ENCODE results near the gene CAMKMT. TPM values are rescaled to one million over a fixed set of nuclear protein-coding genes. Genes with fewer than 3 reads are reported as not detected.
A peak's percentile ranks its signal among the peaks of the same experiment; 100 is the strongest.

Gene CAMKMT
- total and polyA plus RNA-seq, 2 experiments from 2014 or later, result 26.5 to 29.5 TPM

- no peaks in the 10 kb centered on the region for H4K20me1 ChIP-seq (replicated peaks; ENCODE audit: insufficient read depth)
- no peaks in the 10 kb centered on the region for H3K36me3 Mint-ChIP-seq (ENCODE audit: low read depth)
- no peak overlapping the region for H3K27ac Mint-ChIP-seq
- H3K9me3 Mint-ChIP-seq, result no peaks in the 10 kb centered on the region
- H3K4me1 Mint-ChIP-seq, result peaks cover 33% of the 10 kb centered on the region
- peak; percentile 82 for DNase-seq (ENCODE audit: low spot score)
- H3K27me3 ChIP-seq (ENCODE audit: insufficient read depth), result no peaks in the 10 kb centered on the region
- no peak overlapping the region for H3K4me2 ChIP-seq
- no peak for TF ChIP-seq CREB1 (CRISPR knock-in tag; IDR thresholded peaks at IDR 0.05; ENCODE audit: low read depth)
- TF ChIP-seq EZH2 (IDR thresholded peaks at IDR 0.05; ENCODE audit: low read depth, unreplicated experiment), result no peak
- TF ChIP-seq ZNF114 (CRISPR knock-in tag; IDR thresholded peaks at IDR 0.05), result no peak
- no peak for TF ChIP-seq STAT1 (IDR thresholded peaks at IDR 0.05; ENCODE audit: unreplicated experiment)
- TF ChIP-seq, protein P1, sequence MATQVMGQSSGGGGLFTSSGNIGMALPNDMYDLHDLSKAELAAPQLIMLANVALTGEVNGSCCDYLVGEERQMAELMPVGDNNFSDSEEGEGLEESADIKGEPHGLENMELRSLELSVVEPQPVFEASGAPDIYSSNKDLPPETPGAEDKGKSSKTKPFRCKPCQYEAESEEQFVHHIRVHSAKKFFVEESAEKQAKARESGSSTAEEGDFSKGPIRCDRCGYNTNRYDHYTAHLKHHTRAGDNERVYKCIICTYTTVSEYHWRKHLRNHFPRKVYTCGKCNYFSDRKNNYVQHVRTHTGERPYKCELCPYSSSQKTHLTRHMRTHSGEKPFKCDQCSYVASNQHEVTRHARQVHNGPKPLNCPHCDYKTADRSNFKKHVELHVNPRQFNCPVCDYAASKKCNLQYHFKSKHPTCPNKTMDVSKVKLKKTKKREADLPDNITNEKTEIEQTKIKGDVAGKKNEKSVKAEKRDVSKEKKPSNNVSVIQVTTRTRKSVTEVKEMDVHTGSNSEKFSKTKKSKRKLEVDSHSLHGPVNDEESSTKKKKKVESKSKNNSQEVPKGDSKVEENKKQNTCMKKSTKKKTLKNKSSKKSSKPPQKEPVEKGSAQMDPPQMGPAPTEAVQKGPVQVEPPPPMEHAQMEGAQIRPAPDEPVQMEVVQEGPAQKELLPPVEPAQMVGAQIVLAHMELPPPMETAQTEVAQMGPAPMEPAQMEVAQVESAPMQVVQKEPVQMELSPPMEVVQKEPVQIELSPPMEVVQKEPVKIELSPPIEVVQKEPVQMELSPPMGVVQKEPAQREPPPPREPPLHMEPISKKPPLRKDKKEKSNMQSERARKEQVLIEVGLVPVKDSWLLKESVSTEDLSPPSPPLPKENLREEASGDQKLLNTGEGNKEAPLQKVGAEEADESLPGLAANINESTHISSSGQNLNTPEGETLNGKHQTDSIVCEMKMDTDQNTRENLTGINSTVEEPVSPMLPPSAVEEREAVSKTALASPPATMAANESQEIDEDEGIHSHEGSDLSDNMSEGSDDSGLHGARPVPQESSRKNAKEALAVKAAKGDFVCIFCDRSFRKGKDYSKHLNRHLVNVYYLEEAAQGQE (IDR thresholded peaks at IDR 0.05; ENCODE audit: unreplicated experiment), result no peak
- TF ChIP-seq ZNF331 (CRISPR knock-in tag; IDR thresholded peaks at IDR 0.05; ENCODE audit: low read depth), result no peak
- TF ChIP-seq ZNF462 (CRISPR knock-in tag; IDR thresholded peaks at IDR 0.05), result no peak
- TF ChIP-seq EZH2phosphoT487 (IDR thresholded peaks at IDR 0.05; ENCODE audit: unreplicated experiment), result no peak
- TF ChIP-seq, protein P2, sequence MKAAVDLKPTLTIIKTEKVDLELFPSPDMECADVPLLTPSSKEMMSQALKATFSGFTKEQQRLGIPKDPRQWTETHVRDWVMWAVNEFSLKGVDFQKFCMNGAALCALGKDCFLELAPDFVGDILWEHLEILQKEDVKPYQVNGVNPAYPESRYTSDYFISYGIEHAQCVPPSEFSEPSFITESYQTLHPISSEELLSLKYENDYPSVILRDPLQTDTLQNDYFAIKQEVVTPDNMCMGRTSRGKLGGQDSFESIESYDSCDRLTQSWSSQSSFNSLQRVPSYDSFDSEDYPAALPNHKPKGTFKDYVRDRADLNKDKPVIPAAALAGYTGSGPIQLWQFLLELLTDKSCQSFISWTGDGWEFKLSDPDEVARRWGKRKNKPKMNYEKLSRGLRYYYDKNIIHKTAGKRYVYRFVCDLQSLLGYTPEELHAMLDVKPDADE (IDR thresholded peaks at IDR 0.05), result no peak
- TF ChIP-seq CTCF (conservative IDR thresholded peaks at IDR 0.05; ENCODE audit: low read depth in 2 of 2), result no peak
- no peak for TF ChIP-seq NANOG (IDR thresholded peaks at IDR 0.05; ENCODE audit: borderline replicate concordance)
- no peak for TF ChIP-seq POLR2AphosphoS5 (IDR thresholded peaks at IDR 0.05; ENCODE audit: low read depth)
- no peak for TF ChIP-seq JUNB (IDR thresholded peaks at IDR 0.05; ENCODE audit: unreplicated experiment)
- H3F3A ChIP-seq (replicated peaks; ENCODE audit: low read depth), result no peaks in the 10 kb centered on the region
- H3K27ac ChIP-seq (ENCODE audit: low read depth), result no peak overlapping the region; the same call in 1 of the 2 replicates
- H3K36me3 ChIP-seq (ENCODE audit: insufficient read depth), result no peaks in the 10 kb centered on the region
- H3K27me3 Mint-ChIP-seq (ENCODE audit: insufficient read depth, low read depth, poor library complexity), result peaks cover 4% of the 10 kb centered on the region
- peak; percentile 91 for ATAC-seq
- H3K79me2 ChIP-seq (replicated peaks; ENCODE audit: insufficient read depth), result no peaks in the 10 kb centered on the region
- H2AFZ ChIP-seq, result no peak overlapping the region
- H3K4me3 Mint-ChIP-seq, result no peak overlapping the region
- peaks cover 20% of the 10 kb centered on the region for H3K4me1 ChIP-seq (ENCODE audit: insufficient read depth)
- H3K4me3 ChIP-seq, result no peak overlapping the region
- peaks cover 7% of the 10 kb centered on the region for H3K9me2 ChIP-seq (ENCODE audit: insufficient read depth)
Measured at GRCh38 chr2:44751754-44752479, 390.2 kb downstream of the CAMKMT start.

All from GM23338 (cell line).